ENCODE results near the gene PDPK1. TPM values are rescaled to one million over a fixed set of nuclear protein-coding genes. Genes with fewer than 3 reads are reported as not detected.
A peak's percentile ranks its signal among the peaks of the same experiment; 100 is the strongest.

Gene PDPK1
- total RNA-seq, 1 experiment from 2014 or later: 32.3 TPM

DNA sequence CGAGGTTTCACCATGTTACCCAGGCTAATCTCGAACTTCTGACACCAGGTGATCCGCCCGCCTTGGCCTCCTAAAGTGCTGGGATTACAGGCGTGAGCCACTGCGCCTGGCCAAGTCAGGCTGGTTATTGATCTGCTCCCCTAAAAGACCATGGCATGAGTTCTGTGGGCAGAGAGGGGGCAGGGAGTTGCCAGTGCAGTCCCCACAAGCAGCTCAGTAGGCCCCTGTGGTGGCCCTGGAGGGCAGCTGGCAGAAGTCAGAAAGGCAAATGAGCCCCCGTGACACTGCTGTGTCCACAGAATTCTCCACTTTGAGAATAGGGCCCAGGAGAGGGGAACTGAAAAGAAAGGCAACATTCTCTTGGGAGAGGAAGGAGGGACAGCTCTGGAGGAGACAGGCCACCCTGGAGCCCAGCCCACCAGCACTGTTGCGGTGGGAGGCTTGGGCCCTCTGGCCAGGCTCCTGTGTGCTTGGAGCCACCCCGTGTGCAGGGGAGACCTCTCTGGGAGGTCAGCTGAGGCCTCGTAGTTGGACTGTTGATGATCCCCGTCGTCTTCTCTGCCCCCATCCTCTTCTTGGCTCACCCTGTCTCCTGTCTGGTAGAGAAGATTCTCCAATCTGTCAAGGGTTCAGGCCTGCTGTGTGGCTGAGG is 19.7 kb upstream of the PDPK1 start:
- ChIA-PET CTCF (interaction anchor here (0.8 to 1.0 kb wide), 2 partner anchors 17 to 40 kb away, joined by 4 to 5 read pairs; no protein-coding TSS in a partner anchor), POLR2A (interaction anchor here (1.2 to 4.2 kb wide), 4 partner anchors 14 to 363 kb away, joined by 4 to 62 read pairs (median 14); partner anchors contain the start of genes CEMP1, PDPK1 and TRAF7)
- TF ChIP-seq, protein P1, sequence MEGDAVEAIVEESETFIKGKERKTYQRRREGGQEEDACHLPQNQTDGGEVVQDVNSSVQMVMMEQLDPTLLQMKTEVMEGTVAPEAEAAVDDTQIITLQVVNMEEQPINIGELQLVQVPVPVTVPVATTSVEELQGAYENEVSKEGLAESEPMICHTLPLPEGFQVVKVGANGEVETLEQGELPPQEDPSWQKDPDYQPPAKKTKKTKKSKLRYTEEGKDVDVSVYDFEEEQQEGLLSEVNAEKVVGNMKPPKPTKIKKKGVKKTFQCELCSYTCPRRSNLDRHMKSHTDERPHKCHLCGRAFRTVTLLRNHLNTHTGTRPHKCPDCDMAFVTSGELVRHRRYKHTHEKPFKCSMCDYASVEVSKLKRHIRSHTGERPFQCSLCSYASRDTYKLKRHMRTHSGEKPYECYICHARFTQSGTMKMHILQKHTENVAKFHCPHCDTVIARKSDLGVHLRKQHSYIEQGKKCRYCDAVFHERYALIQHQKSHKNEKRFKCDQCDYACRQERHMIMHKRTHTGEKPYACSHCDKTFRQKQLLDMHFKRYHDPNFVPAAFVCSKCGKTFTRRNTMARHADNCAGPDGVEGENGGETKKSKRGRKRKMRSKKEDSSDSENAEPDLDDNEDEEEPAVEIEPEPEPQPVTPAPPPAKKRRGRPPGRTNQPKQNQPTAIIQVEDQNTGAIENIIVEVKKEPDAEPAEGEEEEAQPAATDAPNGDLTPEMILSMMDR (IDR thresholded peaks at IDR 0.05; ENCODE audit: unreplicated experiment): no peak
- BruUV-seq (replicated peaks): no TSS peak
- Mint-ChIP-seq H3K36me3 (ENCODE audit: insufficient read depth, unreplicated experiment) (peaks cover 36% of the 10 kb centered on the region), H3K4me3 (ENCODE audit: unreplicated experiment) (no peak overlapping the region), H3K27me3 (ENCODE audit: insufficient read depth, unreplicated experiment) (no peaks in the 10 kb centered on the region), H3K27ac (ENCODE audit: low read depth, unreplicated experiment) (no peak overlapping the region), H3K4me1 (ENCODE audit: insufficient read depth, unreplicated experiment) (peaks cover 33% of the 10 kb centered on the region), H3K9me3 (ENCODE audit: unreplicated experiment) (no peaks in the 10 kb centered on the region)
- no peak for DNase-seq (ENCODE audit: unreplicated experiment)
- intact Hi-C loops (cut with micrococcal nuclease): no loop called here

- no TSS peak for BruUV-seq (replicated peaks)
Observed at GRCh38 chr16:2518823-2519710, 18.8 kb upstream of the PDPK1 start.

DNA sequence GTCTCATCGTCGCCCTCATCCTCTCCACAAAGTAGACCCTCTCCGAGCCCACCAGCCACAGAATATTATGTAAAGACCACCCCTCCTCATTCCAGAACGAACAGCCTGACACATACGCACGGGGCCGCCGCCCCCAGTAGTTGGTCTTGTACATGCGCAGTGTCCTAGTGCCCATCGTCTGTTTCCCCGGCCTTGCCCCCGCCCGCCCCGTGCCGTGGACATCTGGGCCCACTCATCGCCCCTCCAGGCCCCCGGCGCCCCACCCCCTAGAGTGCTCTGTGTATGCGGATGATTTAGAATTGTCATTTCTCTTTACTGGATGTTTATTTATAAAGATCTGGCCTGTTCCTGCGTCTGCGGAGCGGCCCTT is 18.1 kb upstream of the PDPK1 start:
- ChIA-PET POLR2A (interaction anchor here (0.5 to 4.2 kb wide), 9 partner anchors 12 to 365 kb away, joined by 3 to 62 read pairs (median 5); partner anchors contain the start of genes CEMP1, ECI1, KCTD5 and PDPK1), CTCF (interaction anchor here (0.6 to 0.8 kb wide), 2 partner anchors 71 to 269 kb away, joined by 3 to 4 read pairs; no protein-coding TSS in a partner anchor)
- Mint-ChIP-seq H3K4me3 (ENCODE audit: unreplicated experiment) (peak overlapping the region; percentile 78), H3K27ac (ENCODE audit: low read depth, unreplicated experiment) (peak overlapping the region; percentile 54), H3K4me1 (ENCODE audit: insufficient read depth, unreplicated experiment) (peaks cover 38% of the 10 kb centered on the region), H3K9me3 (ENCODE audit: unreplicated experiment) (no peaks in the 10 kb centered on the region), H3K27me3 (ENCODE audit: insufficient read depth, unreplicated experiment) (no peaks in the 10 kb centered on the region), H3K36me3 (ENCODE audit: insufficient read depth, unreplicated experiment) (peaks cover 52% of the 10 kb centered on the region)
- intact Hi-C loops (cut with micrococcal nuclease): no loop called here
- TF ChIP-seq, protein P1 (IDR thresholded peaks at IDR 0.05; ENCODE audit: unreplicated experiment): no peak
- no peak for DNase-seq (ENCODE audit: unreplicated experiment)
- no TSS peak for BruUV-seq (replicated peaks)

More at GRCh38 chr16:2518823-2519710, 18.8 kb upstream of the PDPK1 start:
- intact Hi-C loops (cut with micrococcal nuclease): no loop called here
- ChIA-PET CTCF (interaction anchor here (0.6 to 1.0 kb wide), 3 partner anchors 18 to 268 kb away, joined by 3 to 5 read pairs (median 4); no protein-coding TSS in a partner anchor), POLR2A (interaction anchor here (0.5 to 4.2 kb wide), 5 partner anchors 13 to 364 kb away, joined by 3 to 62 read pairs (median 4); partner anchors contain the start of genes CEMP1, PDPK1 and TRAF7)
- no peaks in the 10 kb centered on the region for H3K27me3 Mint-ChIP-seq (ENCODE audit: insufficient read depth, unreplicated experiment)
- TF ChIP-seq, protein P1 (IDR thresholded peaks at IDR 0.05; ENCODE audit: unreplicated experiment): no peak
- H3K36me3 Mint-ChIP-seq (ENCODE audit: insufficient read depth, unreplicated experiment): peaks cover 46% of the 10 kb centered on the region
- DNase-seq (ENCODE audit: unreplicated experiment): no peak
- no peaks in the 10 kb centered on the region for H3K9me3 Mint-ChIP-seq (ENCODE audit: unreplicated experiment)
- no peak overlapping the region for H3K4me3 Mint-ChIP-seq (ENCODE audit: unreplicated experiment)
- H3K4me1 Mint-ChIP-seq (ENCODE audit: insufficient read depth, unreplicated experiment): peaks cover 33% of the 10 kb centered on the region
- peak overlapping the region; percentile 54 for H3K27ac Mint-ChIP-seq (ENCODE audit: low read depth, unreplicated experiment)

All from MCF 10A (cell line).